Lower leg skin (tissue), 4 donors: Measurements from ENCODE around the gene SLC43A3. TPM values are rescaled to one million over a fixed set of nuclear protein-coding genes. Genes with fewer than 3 reads are reported as not detected.

Experiments used
- DNase-seq, 2 donors: peaks; one replicate each; pipeline ENCODE4 v3.0.0-alpha.2; 2019; ENCODE audit warnings: low spot score in 2 of 2
- H3K4me3 ChIP-seq: fragments of 200-600 bp; sonication (generic); 2 replicates; pipeline ENCODE4 v1.5.1; 2017; ENCODE audit warnings: mild to moderate bottlenecking, low read depth; ENCODE audit not compliant: poor library complexity, severe bottlenecking
- CTCF ChIP-seq, 3 donors: fragments of 450-650 bp; IDR thresholded peaks; one replicate each; pipeline ENCODE4 v1.5.1; 2016; ENCODE audit warnings: antibody characterized with exemption in 3 of 3, mild to moderate bottlenecking in 3 of 3, moderate library complexity in 2 of 3
- POLR2A ChIP-seq, 2 donors: fragments of 450-650 bp; IDR thresholded peaks; one replicate each; pipeline ENCODE4 v1.6.1; 2016 to 2017; ENCODE audit warnings: antibody characterized with exemption in 2 of 2, mild to moderate bottlenecking in 1 of 2, moderate library complexity in 1 of 2
- WGBS, 2 donors: methylation state at CpG; one replicate each; pipeline ENCODE4 v1.1.5; 2018; 5-methylcytosine and 5-hydroxymethylcytosine counted together
- intact Hi-C: fragments of 100-400 bp; cut with DNase I; formaldehyde crosslinking; loops from one replicate; pipeline ENCODE4 v1.15.0; 2023; ENCODE audit warnings: low total_unique reads
- total RNA-seq, 4 donors: library from RNA; depleted of rRNA; stranded (reverse); fragments of >200 nt; gene quantifications; one replicate each; pipeline ENCODE4 v1.1.0, GENCODE V29; 2016

Gene SLC43A3
- total RNA-seq, 4 donors from 2014 or later, result 12.4 to 66.4 (median 41.1) TPM

- no peak overlapping the region for H3K4me3 ChIP-seq
- TF ChIP-seq POLR2A (IDR thresholded peaks at IDR 0.05), result no peak
- TF ChIP-seq CTCF (IDR thresholded peaks at IDR 0.05), result no peak
- intact Hi-C loops, result no loop called here
- DNase-seq, result no peak
- 94 to 95% methylated on average over 5 of the region's 5 CpGs for WGBS, 2 donors
Measured at GRCh38 chr11:57386178-57386940, 40.6 kb downstream of the SLC43A3 start.

- WGBS, 2 donors, result 74 to 78% methylated on average over 2 of the region's 2 CpGs
- H3K4me3 ChIP-seq, result no peak within 1 kb of the TSS
- TF ChIP-seq POLR2A (IDR thresholded peaks at IDR 0.05) (no peak), CTCF (IDR thresholded peaks at IDR 0.05) (no peak)
- no peak for DNase-seq
- intact Hi-C loops, result no loop called here
Measured at GRCh38 chr11:57380975-57381374, 45.9 kb downstream of the SLC43A3 start, which contains the start of gene PRG3. PRG3 (minus strand) TSS chr11:57381150; CDS start chr11:57380708, 442 bp downstream.

GRCh38 chr11:57379732-57380131, 47.2 kb downstream of the SLC43A3 start:
- no peak overlapping the region for H3K4me3 ChIP-seq
- DNase-seq, result no peak
- intact Hi-C loops, result no loop called here
- no peak for TF ChIP-seq CTCF (IDR thresholded peaks at IDR 0.05)
- TF ChIP-seq POLR2A (IDR thresholded peaks at IDR 0.05), result no peak
- WGBS, 2 donors, result 33 to 38% methylated on average over 10 of the region's 10 CpGs

- intact Hi-C loops, result no loop called here
- DNase-seq, result no peak
- H3K4me3 ChIP-seq, result no peak overlapping the region
- TF ChIP-seq POLR2A (IDR thresholded peaks at IDR 0.05), result no peak
- TF ChIP-seq CTCF (IDR thresholded peaks at IDR 0.05), result no peak
Measured at GRCh38 chr11:57378186-57378585, 48.7 kb downstream of the SLC43A3 start.

GRCh38 chr11:57377107-57377506, 49.8 kb downstream of the SLC43A3 start:
- intact Hi-C loops, result no loop called here
- WGBS, 2 donors, result 56 to 60% methylated on average over 5 of the region's 5 CpGs

More at GRCh38 chr11:57377107-57377506, 49.8 kb downstream of the SLC43A3 start:
- no peak for TF ChIP-seq CTCF (IDR thresholded peaks at IDR 0.05)
- TF ChIP-seq POLR2A (IDR thresholded peaks at IDR 0.05), result no peak
- DNase-seq, result no peak
- H3K4me3 ChIP-seq, result no peak overlapping the region
